ENCODE measurements around the gene COPZ1. TPM values are rescaled to one million over a fixed set of nuclear protein-coding genes. Genes with fewer than 3 reads are reported as not detected.

COPZ1 gene
- total and polyA plus RNA-seq, 9 of the 15 experiments (the other 6 are each of a cell fraction or from before 2014, with no cell fraction given) = 137 to 487 (median 233) TPM

DNA sequence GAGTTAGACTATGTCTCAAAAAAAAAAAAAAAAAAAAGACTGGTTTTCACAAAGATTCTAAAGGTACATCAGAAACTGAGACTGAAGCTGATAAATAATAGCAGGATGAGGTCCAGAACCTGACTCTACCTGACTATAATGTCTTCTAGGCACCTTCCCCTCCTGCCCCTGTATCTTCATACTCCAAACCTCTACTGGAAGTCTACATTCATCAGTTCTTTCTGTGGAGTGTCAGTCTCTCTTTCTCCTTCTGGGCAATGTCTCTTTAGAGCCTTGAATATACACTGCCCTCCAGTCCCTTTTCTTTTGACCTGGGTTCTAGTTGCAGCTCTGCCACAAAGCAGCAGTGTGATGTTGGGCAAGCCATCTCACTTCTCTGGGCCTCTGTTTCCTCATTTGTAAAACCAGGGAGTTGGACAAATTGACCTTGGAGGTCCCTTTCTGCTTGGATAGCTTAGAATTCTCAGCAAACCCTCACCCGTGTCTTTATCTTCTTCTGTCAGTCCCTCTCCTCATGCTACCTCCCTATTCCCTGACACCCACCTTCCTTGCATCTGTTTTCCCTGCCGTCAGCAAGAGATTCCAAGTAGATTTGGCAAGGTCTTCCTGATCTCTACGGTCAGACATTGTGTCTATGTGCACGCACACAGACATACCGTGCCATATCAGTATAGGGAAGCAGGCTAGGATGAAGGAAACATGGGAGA is 28.4 kb upstream of the COPZ1 start (continued):
- TF ChIP-seq, protein P1, sequence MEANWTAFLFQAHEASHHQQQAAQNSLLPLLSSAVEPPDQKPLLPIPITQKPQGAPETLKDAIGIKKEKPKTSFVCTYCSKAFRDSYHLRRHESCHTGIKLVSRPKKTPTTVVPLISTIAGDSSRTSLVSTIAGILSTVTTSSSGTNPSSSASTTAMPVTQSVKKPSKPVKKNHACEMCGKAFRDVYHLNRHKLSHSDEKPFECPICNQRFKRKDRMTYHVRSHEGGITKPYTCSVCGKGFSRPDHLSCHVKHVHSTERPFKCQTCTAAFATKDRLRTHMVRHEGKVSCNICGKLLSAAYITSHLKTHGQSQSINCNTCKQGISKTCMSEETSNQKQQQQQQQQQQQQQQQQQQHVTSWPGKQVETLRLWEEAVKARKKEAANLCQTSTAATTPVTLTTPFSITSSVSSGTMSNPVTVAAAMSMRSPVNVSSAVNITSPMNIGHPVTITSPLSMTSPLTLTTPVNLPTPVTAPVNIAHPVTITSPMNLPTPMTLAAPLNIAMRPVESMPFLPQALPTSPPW (CRISPR knock-in tag; IDR thresholded peaks at IDR 0.05) = no peak
- 0 out of 2 replicates have a peak, but pooled peaks have one; percentile 55 for TF ChIP-seq MTA3 (IDR thresholded peaks at IDR 0.05; ENCODE audit: borderline replicate concordance)
- TF ChIP-seq ZNF133 (CRISPR knock-in tag; IDR thresholded peaks at IDR 0.05) = no peak
- TF ChIP-seq, protein P2, sequence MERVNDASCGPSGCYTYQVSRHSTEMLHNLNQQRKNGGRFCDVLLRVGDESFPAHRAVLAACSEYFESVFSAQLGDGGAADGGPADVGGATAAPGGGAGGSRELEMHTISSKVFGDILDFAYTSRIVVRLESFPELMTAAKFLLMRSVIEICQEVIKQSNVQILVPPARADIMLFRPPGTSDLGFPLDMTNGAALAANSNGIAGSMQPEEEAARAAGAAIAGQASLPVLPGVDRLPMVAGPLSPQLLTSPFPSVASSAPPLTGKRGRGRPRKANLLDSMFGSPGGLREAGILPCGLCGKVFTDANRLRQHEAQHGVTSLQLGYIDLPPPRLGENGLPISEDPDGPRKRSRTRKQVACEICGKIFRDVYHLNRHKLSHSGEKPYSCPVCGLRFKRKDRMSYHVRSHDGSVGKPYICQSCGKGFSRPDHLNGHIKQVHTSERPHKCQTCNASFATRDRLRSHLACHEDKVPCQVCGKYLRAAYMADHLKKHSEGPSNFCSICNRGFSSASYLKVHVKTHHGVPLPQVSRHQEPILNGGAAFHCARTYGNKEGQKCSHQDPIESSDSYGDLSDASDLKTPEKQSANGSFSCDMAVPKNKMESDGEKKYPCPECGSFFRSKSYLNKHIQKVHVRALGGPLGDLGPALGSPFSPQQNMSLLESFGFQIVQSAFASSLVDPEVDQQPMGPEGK (CRISPR knock-in tag; IDR thresholded peaks at IDR 0.05; ENCODE audit: borderline replicate concordance) = no peak
- TF ChIP-seq SRF (CRISPR knock-in tag; IDR thresholded peaks at IDR 0.05) = peak in 1 of 2 experiments; percentile 26; a peak in 1 of 4 replicates
- no peak for TF ChIP-seq BHLHE40 (IDR thresholded peaks at IDR 0.05; ENCODE audit: low read length)
- TF ChIP-seq CEBPZ (IDR thresholded peaks at IDR 0.05; ENCODE audit: borderline replicate concordance, low read depth, low read length) = no peak
- peak; percentile 84 for TF ChIP-seq NFRKB (IDR thresholded peaks at IDR 0.05; ENCODE audit: low read depth)
- TF ChIP-seq BRCA1 (IDR thresholded peaks at IDR 0.05) = no peak
- TF ChIP-seq BRCA1 (CRISPR knock-in tag; IDR thresholded peaks at IDR 0.05) = no peak
- TF ChIP-seq, protein P3, sequence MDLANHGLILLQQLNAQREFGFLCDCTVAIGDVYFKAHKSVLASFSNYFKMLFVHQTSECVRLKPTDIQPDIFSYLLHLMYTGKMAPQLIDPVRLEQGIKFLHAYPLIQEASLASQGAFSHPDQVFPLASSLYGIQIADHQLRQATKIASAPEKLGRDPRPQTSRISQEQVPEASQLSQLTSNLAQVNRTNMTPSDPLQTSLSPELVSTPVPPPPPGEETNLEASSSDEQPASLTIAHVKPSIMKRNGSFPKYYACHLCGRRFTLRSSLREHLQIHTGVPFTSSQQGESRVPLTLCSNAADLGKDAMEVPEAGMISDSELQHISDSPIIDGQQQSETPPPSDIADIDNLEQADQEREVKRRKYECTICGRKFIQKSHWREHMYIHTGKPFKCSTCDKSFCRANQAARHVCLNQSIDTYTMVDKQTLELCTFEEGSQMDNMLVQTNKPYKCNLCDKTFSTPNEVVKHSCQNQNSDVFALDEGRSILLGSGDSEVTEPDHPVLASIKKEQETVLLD (IDR thresholded peaks at IDR 0.05) = peak; percentile 55; the same call in 1 of the 2 replicates
- 0 out of 2 replicates have a peak, but pooled peaks have one; percentile 15 for TF ChIP-seq STAT5A (IDR thresholded peaks at IDR 0.05; ENCODE audit: borderline replicate concordance, low read length)
- TF ChIP-seq, protein P4, sequence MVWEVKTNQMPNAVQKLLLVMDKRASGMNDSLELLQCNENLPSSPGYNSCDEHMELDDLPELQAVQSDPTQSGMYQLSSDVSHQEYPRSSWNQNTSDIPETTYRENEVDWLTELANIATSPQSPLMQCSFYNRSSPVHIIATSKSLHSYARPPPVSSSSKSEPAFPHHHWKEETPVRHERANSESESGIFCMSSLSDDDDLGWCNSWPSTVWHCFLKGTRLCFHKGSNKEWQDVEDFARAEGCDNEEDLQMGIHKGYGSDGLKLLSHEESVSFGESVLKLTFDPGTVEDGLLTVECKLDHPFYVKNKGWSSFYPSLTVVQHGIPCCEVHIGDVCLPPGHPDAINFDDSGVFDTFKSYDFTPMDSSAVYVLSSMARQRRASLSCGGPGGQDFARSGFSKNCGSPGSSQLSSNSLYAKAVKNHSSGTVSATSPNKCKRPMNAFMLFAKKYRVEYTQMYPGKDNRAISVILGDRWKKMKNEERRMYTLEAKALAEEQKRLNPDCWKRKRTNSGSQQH (CRISPR knock-in tag; IDR thresholded peaks at IDR 0.05) = no peak
- TF ChIP-seq HDAC2 (IDR thresholded peaks at IDR 0.05) = peak; percentile 69; the same call in 1 of the 2 replicates
- peak; percentile 36 for TF ChIP-seq POLR2B (IDR thresholded peaks at IDR 0.05; ENCODE audit: low read depth, partially characterized antibody)
- 0 out of 2 replicates have a peak, but pooled peaks have one; percentile 17 for TF ChIP-seq MIER1 (IDR thresholded peaks at IDR 0.05; ENCODE audit: low read depth)
- TF ChIP-seq BRD9 (IDR thresholded peaks at IDR 0.05; ENCODE audit: low read depth, partially characterized antibody) = peak; percentile 72
- peak; percentile 68 for TF ChIP-seq SUPT5H (IDR thresholded peaks at IDR 0.05)
